SU-DHL-6 (cell line): ENCODE data around the gene RBBP9.
"Not testable (repeated sequence)": the region's sequence is repeated elsewhere in the genome, so short reads cannot be mapped to it uniquely, and the experiment has no call there.

ENCODE experiments used
- CTCF ChIP-seq: fragments of 200-600 bp; sonication (generic); IDR thresholded peaks from one replicate; pipeline ENCODE4 v1.5.1; 2017; ENCODE audit warnings: antibody characterized with exemption, mild to moderate bottlenecking, low read length, moderate library complexity; ENCODE audit not compliant: insufficient read depth, poor library complexity, severe bottlenecking
- EZH2phosphoT487 ChIP-seq: fragments of 200-600 bp; sonication (generic), shearing (Covaris generic); conservative IDR thresholded peaks from 2 replicates; pipeline ENCODE4 v1.6.1; 2018; ENCODE audit warnings: mild to moderate bottlenecking, antibody characterized with exemption, low read length, moderate library complexity, mixed read lengths

- TF ChIP-seq CTCF, EZH2phosphoT487: not testable (repeated sequence)
Observed at GRCh38 chr20:18501672-18502071, 4.6 kb upstream of the RBBP9 start.
